ENCODE measurements around the gene APOC3.
"Not testable (repeated sequence)": the region's sequence is repeated elsewhere in the genome, so short reads cannot be mapped to it uniquely, and the experiment has no call there.

Gene APOC3

GRCh38 chr11:116829525-116830183, at the start of gene APOC3:
TSS of gene APOC3 (plus strand) at chr11:116829907. CDS start at chr11:116830583, 676 bp downstream.
- no peak for DNase-seq (ENCODE audit: low read depth in 2 of 2)

DNA sequence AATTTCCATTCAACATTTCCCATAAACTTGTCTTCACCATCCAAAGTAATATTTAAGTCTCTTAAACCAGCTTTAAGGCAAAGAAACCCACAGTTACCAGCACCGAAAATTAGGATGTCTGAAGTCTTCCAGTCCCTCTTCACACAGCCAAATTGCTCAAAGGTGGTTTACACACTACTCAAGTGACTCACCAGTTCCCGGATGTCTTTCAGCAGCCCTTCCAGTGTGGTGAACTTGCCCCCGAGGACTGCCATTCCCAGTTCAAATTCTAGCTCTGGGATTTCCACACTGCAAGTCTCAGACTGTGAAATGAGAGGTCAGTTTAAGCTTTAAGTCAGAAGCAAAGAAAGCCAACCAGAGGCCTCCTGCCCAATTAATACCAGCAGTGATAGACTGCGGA, 47.0 kb upstream of the APOC3 start:
- no peak for DNase-seq (ENCODE audit: low read depth in 2 of 2)

- DNase-seq (ENCODE audit: low read depth in 2 of 2): no peak
These were observed 43.4 kb upstream of the APOC3 start for GRCh38 chr11:116786326-116786725.

DNA sequence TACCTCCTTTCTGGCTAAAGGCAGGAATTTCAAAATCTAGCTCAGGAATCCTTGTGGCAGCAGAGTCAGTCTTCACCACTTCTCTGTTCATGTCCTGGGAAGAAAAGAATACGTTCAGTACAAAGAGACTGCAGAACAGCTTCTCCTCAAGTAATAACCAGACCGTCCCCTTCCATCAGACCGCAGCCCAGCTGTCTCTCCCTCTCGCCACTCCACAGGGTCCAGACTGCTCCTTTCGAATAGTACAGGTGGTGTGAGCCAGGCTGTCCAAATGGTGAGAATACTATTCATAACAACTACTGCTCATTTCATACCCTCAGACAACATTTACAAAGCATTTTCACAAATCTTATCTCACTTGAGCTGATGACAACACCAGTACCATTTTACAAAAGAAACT, 42.7 kb upstream of the APOC3 start:
- DNase-seq (ENCODE audit: low read depth in 2 of 2): no peak

DNA sequence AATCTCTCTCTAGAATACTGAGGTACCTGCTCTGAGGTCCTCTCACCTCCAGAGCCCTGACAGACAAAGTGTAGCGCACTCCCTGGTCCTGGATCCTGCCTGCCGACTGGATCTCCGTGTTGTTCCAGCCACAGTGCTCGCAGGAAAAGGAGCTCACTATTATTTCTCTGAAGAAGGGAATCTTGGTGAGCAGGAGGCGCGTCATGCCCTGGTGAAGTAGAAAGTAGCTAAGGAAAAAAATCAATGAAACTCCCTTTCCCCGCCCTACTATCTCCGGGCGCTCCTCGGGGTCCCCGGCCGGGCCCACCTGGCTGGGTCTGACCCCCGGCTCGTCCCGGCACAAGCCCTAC, 42.3 kb upstream of the APOC3 start:
- DNase-seq (ENCODE audit: low read depth in 2 of 2): no peak

DNA sequence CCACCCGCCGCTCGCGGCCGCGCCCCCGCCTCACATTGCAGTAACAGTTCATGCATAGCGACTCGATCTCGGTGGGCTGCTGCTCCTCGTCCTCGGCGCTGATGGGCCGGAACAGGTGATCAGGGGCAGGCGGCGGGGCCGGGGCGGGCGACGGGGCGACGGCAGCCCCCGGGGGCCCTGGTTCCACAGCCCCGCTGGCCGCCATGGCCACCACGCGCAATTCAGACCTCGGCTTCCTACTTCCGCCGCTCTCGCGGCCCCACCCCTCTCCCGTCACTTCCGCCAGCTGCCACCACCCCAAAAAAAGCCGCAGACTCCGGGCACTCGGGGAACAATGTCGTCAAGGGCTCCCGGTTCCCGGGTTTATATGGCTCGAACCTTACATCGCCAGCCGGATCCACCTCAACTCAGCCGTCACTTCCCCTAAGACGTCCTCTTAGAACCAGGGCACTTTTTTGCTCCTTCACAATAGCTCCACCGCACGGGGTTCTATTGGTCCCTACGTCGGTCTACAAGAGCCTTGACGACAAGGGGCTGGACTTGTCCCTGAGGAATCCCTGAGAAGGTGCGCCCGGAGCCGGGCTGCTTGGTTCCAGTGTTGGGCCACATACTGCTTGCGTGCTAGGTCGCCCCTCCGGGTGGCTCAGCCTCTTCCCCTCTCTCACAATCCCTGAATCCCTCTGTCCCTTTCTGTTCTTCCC, 41.8 kb upstream of the APOC3 start, which contains the start of gene ZPR1:
Gene ZPR1, minus strand, starts transcription at position 238 of the 701 bp plus-strand sequence. Its CDS starts 33 bp downstream, at position 205.
- peak; percentile 58 to 70 for DNase-seq (ENCODE audit: low read depth in 2 of 2)

GRCh38 chr11:116788534-116788933, 41.2 kb upstream of the APOC3 start:
- DNase-seq (ENCODE audit: low read depth in 2 of 2): no peak

- DNase-seq (ENCODE audit: low read depth in 2 of 2): no peak
These were observed 40.7 kb upstream of the APOC3 start for GRCh38 chr11:116788975-116789374.

DNA sequence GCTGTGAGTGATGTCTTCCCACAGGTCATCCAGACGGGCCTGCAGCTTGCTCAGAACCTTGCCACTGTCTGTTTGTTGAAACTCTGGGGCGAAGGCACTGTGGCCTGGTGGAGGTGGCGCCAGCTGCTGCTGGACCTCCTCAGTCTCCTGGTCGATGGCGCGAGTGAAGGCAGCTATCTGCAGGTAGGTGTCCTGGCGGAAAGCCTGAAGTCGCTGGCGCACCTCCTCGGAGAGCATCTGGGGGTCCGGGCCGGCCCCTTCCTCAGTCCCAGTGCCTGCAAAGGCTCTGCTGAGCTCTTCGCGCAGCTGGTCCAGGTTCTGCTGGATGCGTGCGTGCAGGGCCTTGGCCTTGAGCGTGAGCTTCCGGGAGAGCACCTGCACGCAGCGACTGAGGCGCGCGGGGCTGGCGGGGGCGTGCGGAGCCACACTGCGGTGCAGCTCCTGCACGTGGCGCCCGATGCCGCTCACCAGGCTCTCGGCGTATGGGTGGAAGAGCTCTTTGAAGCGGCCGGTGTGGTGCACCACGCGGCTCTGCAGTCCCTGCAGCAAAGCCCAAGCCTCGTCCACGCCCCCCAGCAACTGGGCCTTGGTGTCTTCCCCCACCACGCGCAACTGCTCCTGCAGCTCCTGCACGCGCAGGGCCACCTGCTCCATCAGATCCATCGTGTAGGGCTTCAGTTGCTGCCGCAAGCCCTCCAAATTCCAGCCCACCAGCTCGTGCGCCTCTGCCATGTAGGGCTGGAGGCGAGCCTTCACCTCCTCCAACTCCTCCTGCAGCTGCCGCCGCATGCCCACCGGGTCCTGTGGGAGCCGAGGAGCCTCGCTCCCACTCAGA, 39.3 kb upstream of the APOC3 start:
- no peak for DNase-seq (ENCODE audit: low read depth in 2 of 2)

DNA sequence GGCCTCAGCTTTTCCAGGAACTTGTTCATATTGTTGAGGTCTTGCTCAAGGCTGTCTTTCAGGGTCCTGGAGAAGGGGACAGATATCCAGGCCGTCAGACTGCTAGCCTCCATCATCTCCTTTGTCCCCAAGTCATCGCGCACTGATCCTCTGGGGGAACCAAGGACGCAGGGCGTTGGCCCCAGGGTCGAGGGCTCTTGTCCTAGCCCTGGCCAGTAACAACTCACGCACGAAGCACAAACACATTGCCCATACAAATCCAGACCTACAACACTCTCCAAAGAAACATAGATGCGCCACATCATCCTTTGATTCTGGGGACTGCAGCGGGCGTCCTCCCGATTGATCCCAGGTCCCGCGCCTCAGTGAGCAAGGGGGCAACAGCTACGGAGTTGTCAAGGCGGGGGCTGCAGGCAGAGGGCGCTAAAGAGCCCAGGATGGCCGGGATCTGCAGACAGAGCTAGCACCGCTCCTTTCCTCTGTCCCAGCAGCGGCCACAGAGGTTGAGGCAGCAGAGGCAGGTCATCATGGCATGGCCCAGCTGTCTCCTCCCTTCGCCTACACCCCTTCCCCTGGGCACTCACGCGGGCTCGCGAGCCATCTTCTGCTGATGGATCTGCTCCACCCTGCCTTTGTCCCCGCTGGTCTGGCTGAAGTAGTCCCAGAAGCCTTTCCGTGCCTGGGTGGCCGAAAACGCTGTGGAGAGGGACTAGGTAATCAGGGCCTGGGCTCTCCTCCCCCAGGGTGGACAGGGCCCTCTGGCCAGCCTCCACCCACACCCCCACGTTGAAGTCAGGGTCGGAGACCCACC, 38.5 kb upstream of the APOC3 start:
- DNase-seq (ENCODE audit: low read depth in 2 of 2): peak; percentile 33 to 61

DNA sequence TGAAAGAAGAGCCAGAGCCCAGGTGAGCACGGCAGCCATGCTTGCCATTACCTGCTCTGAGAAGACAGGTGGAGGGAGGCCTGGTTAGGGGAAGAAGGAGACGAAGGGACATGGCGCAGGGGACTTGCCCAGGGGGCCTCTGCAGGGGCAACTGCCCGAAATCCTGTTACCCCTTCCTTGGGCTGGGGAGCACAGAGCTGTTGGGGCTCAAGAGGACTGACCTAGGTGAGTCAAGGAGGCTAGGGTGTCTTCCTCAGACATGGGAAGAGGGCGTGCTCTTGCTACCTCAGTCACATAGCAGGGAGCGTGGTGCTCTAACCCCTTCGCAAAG, 37.9 kb upstream of the APOC3 start, which contains the start of gene APOA5:
Gene APOA5, minus strand, starts transcription at position 67 of the 331 bp plus-strand sequence. Its CDS starts 19 bp downstream, at position 48.
- DNase-seq (ENCODE audit: low read depth in 2 of 2): no peak

- DNase-seq (ENCODE audit: low read depth in 2 of 2): no peak
These were observed 37.4 kb upstream of the APOC3 start for GRCh38 chr11:116792144-116792868.

GRCh38 chr11:116792869-116793771, 36.6 kb upstream of the APOC3 start:
- DNase-seq (ENCODE audit: low read depth in 2 of 2): no peak

- no peak for DNase-seq (ENCODE audit: low read depth in 2 of 2)
These were observed 36.0 kb upstream of the APOC3 start for GRCh38 chr11:116793772-116794097.

DNA sequence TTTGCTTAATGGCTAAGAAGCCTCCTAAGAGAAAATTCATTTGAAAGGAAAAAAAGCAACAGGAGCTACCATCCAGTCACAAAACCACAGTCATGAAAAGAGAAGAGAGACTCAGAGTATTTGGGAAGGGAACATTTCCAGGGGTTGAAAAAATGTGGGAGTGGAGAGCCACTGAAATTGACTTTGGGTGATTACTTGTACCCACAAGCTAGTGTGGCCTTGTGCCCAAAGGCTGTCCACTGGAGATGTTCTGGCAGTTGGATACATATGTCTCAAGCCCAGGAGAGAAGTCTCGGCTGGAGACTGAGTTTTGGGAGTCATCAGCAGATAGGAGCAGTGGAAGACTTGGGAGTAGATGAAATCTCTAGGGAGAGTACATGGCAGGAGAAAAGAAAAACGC, 34.9 kb upstream of the APOC3 start:
- no peak for DNase-seq (ENCODE audit: low read depth in 2 of 2)

DNA sequence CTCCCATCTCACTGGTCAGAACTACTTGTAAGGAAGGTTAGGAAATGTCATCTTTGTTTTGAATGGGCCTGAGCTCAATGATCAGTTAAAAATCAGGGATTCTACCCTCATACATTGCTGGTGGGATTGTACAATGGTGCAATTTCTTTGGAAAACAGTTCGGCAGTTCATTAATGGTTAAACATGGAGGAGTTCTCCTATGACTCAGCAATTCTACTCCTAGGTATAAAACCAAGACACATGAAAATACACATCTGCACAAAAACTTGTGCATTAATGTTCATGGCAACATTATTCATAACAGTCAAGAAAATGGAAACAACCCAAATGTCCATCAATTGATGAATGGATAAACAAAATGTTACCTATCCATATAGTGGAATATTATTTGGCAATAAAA, 33.2 kb upstream of the APOC3 start:
- DNase-seq (ENCODE audit: low read depth in 2 of 2): no peak

GRCh38 chr11:116797816-116798215, 31.9 kb upstream of the APOC3 start:
- DNase-seq (ENCODE audit: low read depth in 2 of 2): no peak

DNA sequence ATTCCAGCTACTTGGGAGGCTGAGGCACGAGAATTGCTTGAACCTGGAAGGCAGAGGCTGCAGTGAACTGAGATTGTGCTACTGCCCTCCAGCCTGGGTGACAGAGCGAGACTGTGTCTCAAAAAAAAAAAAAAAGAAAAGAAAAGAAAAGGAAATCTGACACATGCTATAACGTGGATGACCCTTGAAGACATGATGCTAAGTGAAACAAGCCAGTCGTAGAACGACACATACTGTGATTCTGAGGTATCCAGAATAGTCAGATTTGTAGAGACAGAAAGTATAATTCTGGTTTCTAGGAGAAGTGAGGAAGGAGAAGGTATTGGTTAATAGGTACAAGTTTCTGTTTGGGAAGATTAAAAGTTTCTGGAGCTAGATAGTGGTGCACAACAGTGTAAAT, 31.3 kb upstream of the APOC3 start:
- no peak for DNase-seq (ENCODE audit: low read depth in 2 of 2)

GRCh38 chr11:116800610-116801009, 29.1 kb upstream of the APOC3 start:
- DNase-seq (ENCODE audit: low read depth in 2 of 2): no peak

GRCh38 chr11:116801662-116802061, 28.0 kb upstream of the APOC3 start:
- not testable (repeated sequence) for DNase-seq (ENCODE audit: low read depth in 2 of 2)
